Tibial nerve (tissue), 4 donors: ENCODE data around the gene ARID3A. TPM values are rescaled to one million over a fixed set of nuclear protein-coding genes. Genes with fewer than 3 reads are reported as not detected.

Source experiments
- DNase-seq, 2 donors: peaks; one replicate each; pipeline ENCODE4 v3.0.0-alpha.2; 2019; ENCODE audit warnings: low spot score in 2 of 2
- H3K27ac ChIP-seq, 4 donors: fragments of 200-600 bp; sonication (generic) in 3 of 4; one replicate each; pipeline ENCODE4 v1.5.1; 2017 to 2019; ENCODE audit warnings: mild to moderate bottlenecking in 1 of 4
- H3K27me3 ChIP-seq, 2 donors: fragments of 200-600 bp; sonication (generic) in 1 of 2; one replicate each; pipeline versions ENCODE4 v1.5.1 to v1.6.0; 2017 to 2019
- H3K36me3 ChIP-seq, 3 donors: fragments of 200-600 bp; sonication (generic); one replicate each; pipeline ENCODE4 v1.5.1; 2018 to 2019
- H3K4me1 ChIP-seq, 4 donors: fragments of 200-600 bp; sonication (generic) in 3 of 4; one replicate each; pipeline ENCODE4 v1.5.1; 2017 to 2019
- H3K4me3 ChIP-seq, 4 donors: fragments of 200-600 bp; sonication (generic) in 3 of 4; one replicate each; pipeline ENCODE4 v1.5.1; 2017 to 2019; ENCODE audit warnings: mild to moderate bottlenecking in 1 of 4, moderate library complexity in 1 of 4
- H3K9me3 ChIP-seq, 4 donors: fragments of 200-600 bp; sonication (generic) in 3 of 4; one replicate each; pipeline ENCODE4 v1.5.1; 2017 to 2019
- CTCF ChIP-seq, 5 experiments: fragments of 200-600 bp in 3 of 5; fragments of 450-650 bp in 2 of 5; sonication (generic) in 3 of 5; IDR thresholded peaks; one replicate each; pipeline ENCODE4 v1.5.1; 2016 to 2019; ENCODE audit warnings: antibody characterized with exemption in 5 of 5, mild to moderate bottlenecking in 3 of 5, moderate library complexity in 2 of 5
- EP300 ChIP-seq, 2 donors: sonication (generic); formaldehyde crosslinking; IDR thresholded peaks; one replicate each; pipeline ENCODE4 v1.6.1; 2017; ENCODE audit warnings: antibody characterized with exemption in 2 of 2, mild to moderate bottlenecking in 1 of 2
- POLR2A ChIP-seq, 2 donors: fragments of 450-650 bp; IDR thresholded peaks; one replicate each; pipeline ENCODE4 v1.6.1; 2017; ENCODE audit warnings: antibody characterized with exemption in 2 of 2, mild to moderate bottlenecking in 2 of 2, moderate library complexity in 2 of 2
- whole genome bisulfite sequencing, 2 donors: methylation state at CpG; one replicate each; pipeline ENCODE4 v1.1.5; 2018; 5-methylcytosine and 5-hydroxymethylcytosine counted together
- total RNA-seq, 4 donors: library from RNA; depleted of rRNA; stranded (reverse); fragments of >200 nt; gene quantifications; one replicate each; pipeline ENCODE4 v1.1.0, GENCODE V29; 2016

Gene ARID3A
- total RNA-seq, 4 donors from 2014 or later: 8.1 to 15.3 (median 12.5) TPM

- no peak overlapping the region for H3K4me3 ChIP-seq
- peaks cover 0 to 41% of the 10 kb centered on the region in 2 donors for H3K27me3 ChIP-seq
- no peak overlapping the region for H3K27ac ChIP-seq
- peaks cover 0 to 58% (median 0%) of the 10 kb centered on the region in 3 donors for H3K36me3 ChIP-seq
- H3K9me3 ChIP-seq: no peaks in the 10 kb centered on the region
- TF ChIP-seq CTCF (IDR thresholded peaks at IDR 0.05) (no peak), POLR2A (IDR thresholded peaks at IDR 0.05) (no peak), EP300 (IDR thresholded peaks at IDR 0.05) (no peak)
- DNase-seq: no peak
- 88 to 90% methylated on average over 30 to 37 of the region's 43 CpGs for WGBS, 2 donors
- peaks cover 0 to 11% (median 7%) of the 10 kb centered on the region in 4 donors for H3K4me1 ChIP-seq
Observed at GRCh38 chr19:993831-994393, 68.1 kb downstream of the ARID3A start.

- Histone ChIP-seq H3K36me3 (peaks cover 0 to 54% (median 0%) of the 10 kb centered on the region in 3 donors), H3K9me3 (no peaks in the 10 kb centered on the region), H3K4me1 (peaks cover 0 to 11% (median 7%) of the 10 kb centered on the region in 4 donors), H3K27me3 (peaks cover 0 to 47% of the 10 kb centered on the region in 2 donors), H3K4me3 (no peak overlapping the region), H3K27ac (no peak overlapping the region)
- DNase-seq: no peak
- no peak for TF ChIP-seq EP300 (IDR thresholded peaks at IDR 0.05)
- no peak for TF ChIP-seq POLR2A (IDR thresholded peaks at IDR 0.05)
- TF ChIP-seq CTCF (IDR thresholded peaks at IDR 0.05): no peak
- 89 to 93% methylated on average over 15 to 18 of the region's 18 CpGs for WGBS, 2 donors
Observed at GRCh38 chr19:994516-994915, 68.7 kb downstream of the ARID3A start.

GRCh38 chr19:995051-995827 is 69.4 kb downstream of the ARID3A start:
- no peak for DNase-seq

GRCh38 chr19:996051-996838 is 70.4 kb downstream of the ARID3A start:
- Histone ChIP-seq H3K4me1 (peaks cover 0 to 23% (median 15%) of the 10 kb centered on the region in 4 donors), H3K27ac (no peak overlapping the region), H3K9me3 (no peaks in the 10 kb centered on the region), H3K36me3 (peaks cover 0 to 37% (median 0%) of the 10 kb centered on the region in 3 donors), H3K4me3 (no peak overlapping the region), H3K27me3 (peaks cover 0 to 61% of the 10 kb centered on the region in 2 donors)
- TF ChIP-seq EP300 (IDR thresholded peaks at IDR 0.05): no peak
- TF ChIP-seq CTCF (IDR thresholded peaks at IDR 0.05): no peak
- no peak for TF ChIP-seq POLR2A (IDR thresholded peaks at IDR 0.05)
- WGBS, 2 donors: 1 to 7% methylated on average over 38 to 45 of the region's 64 CpGs
- DNase-seq: no peak

More at GRCh38 chr19:995051-995827, 69.4 kb downstream of the ARID3A start:
- Histone ChIP-seq H3K4me3 (no peak overlapping the region), H3K36me3 (peaks cover 0 to 47% (median 0%) of the 10 kb centered on the region in 3 donors), H3K27me3 (peaks cover 0 to 54% of the 10 kb centered on the region in 2 donors), H3K9me3 (no peaks in the 10 kb centered on the region), H3K4me1 (peaks cover 0 to 14% (median 9%) of the 10 kb centered on the region in 4 donors), H3K27ac (no peak overlapping the region)
- WGBS, 2 donors: 66 to 70% methylated on average over 16 to 18 of the region's 26 CpGs
- TF ChIP-seq POLR2A (IDR thresholded peaks at IDR 0.05): no peak
- TF ChIP-seq CTCF (IDR thresholded peaks at IDR 0.05): no peak
- TF ChIP-seq EP300 (IDR thresholded peaks at IDR 0.05): no peak
